C4-2B (cell line): Measurements from ENCODE around the gene HOXD3.

Source experiments
- CTCF ChIP-seq: fragments of 450-650 bp; conservative IDR thresholded peaks from 2 replicates; pipeline ENCODE4 v1.5.1; 2017; ENCODE audit warnings: mild to moderate bottlenecking
- ZFX ChIP-seq: fragments of 450-650 bp; IDR thresholded peaks from 2 replicates; pipeline ENCODE4 v1.6.1; 2017

- TF ChIP-seq CTCF (no peak), ZFX (no peak)
Measured at GRCh38 chr2:176162911-176163671, 6.0 kb downstream of the HOXD3 start.
